ENCODE results near the gene SRGAP3. TPM values are rescaled to one million over a fixed set of nuclear protein-coding genes. Genes with fewer than 3 reads are reported as not detected.

SRGAP3 gene
- total RNA-seq, 1 donor from 2014 or later, result 16.0 TPM

- no peak for DNase-seq (ENCODE audit: low read depth)
These were observed 134.1 kb downstream of the SRGAP3 start for GRCh38 chr3:9115336-9115735.

GRCh38 chr3:9113040-9113439 lies 136.4 kb downstream of the SRGAP3 start:
- DNase-seq (ENCODE audit: low read depth), result no peak

- no peak for DNase-seq (ENCODE audit: low read depth)
These were observed 137.6 kb downstream of the SRGAP3 start for GRCh38 chr3:9111866-9112265.

GRCh38 chr3:9111417-9111816 lies 138.0 kb downstream of the SRGAP3 start:
- DNase-seq (ENCODE audit: low read depth), result no peak

- DNase-seq (ENCODE audit: low read depth), result no peak
These were observed 138.6 kb downstream of the SRGAP3 start for GRCh38 chr3:9110802-9111201.

- no peak for DNase-seq (ENCODE audit: low read depth)
These were observed 139.1 kb downstream of the SRGAP3 start for GRCh38 chr3:9110316-9110715.

GRCh38 chr3:9109568-9109914 lies 139.9 kb downstream of the SRGAP3 start:
- DNase-seq (ENCODE audit: low read depth), result no peak

GRCh38 chr3:9108876-9109567 lies 140.4 kb downstream of the SRGAP3 start:
- no peak for DNase-seq (ENCODE audit: low read depth)

GRCh38 chr3:9107738-9108137 lies 141.7 kb downstream of the SRGAP3 start:
- DNase-seq (ENCODE audit: low read depth), result no peak

- DNase-seq (ENCODE audit: low read depth), result no peak
These were observed 144.0 kb downstream of the SRGAP3 start for GRCh38 chr3:9105421-9105820.

- DNase-seq (ENCODE audit: low read depth), result no peak
These were observed 145.3 kb downstream of the SRGAP3 start for GRCh38 chr3:9104121-9104520.

- DNase-seq (ENCODE audit: low read depth), result no peak
These were observed 147.0 kb downstream of the SRGAP3 start for GRCh38 chr3:9102240-9102981.

- DNase-seq (ENCODE audit: low read depth), result no peak
These were observed 148.2 kb downstream of the SRGAP3 start for GRCh38 chr3:9101286-9101685.

GRCh38 chr3:9100513-9100894 lies 148.9 kb downstream of the SRGAP3 start:
- no peak for DNase-seq (ENCODE audit: low read depth)

- DNase-seq (ENCODE audit: low read depth), result no peak
These were observed 149.5 kb downstream of the SRGAP3 start for GRCh38 chr3:9099702-9100512.

- DNase-seq (ENCODE audit: low read depth), result peak; percentile 56
These were observed 150.4 kb downstream of the SRGAP3 start for GRCh38 chr3:9098716-9099675.

- DNase-seq (ENCODE audit: low read depth), result no peak
These were observed 152.0 kb downstream of the SRGAP3 start for GRCh38 chr3:9097495-9097894.

GRCh38 chr3:9091486-9092235 lies 157.8 kb downstream of the SRGAP3 start:
- DNase-seq (ENCODE audit: low read depth), result no peak

- peak; percentile 77 for DNase-seq (ENCODE audit: low read depth)
These were observed 160.7 kb downstream of the SRGAP3 start for GRCh38 chr3:9088441-9089353.
